ENCODE results near the gene IER2.

DNA sequence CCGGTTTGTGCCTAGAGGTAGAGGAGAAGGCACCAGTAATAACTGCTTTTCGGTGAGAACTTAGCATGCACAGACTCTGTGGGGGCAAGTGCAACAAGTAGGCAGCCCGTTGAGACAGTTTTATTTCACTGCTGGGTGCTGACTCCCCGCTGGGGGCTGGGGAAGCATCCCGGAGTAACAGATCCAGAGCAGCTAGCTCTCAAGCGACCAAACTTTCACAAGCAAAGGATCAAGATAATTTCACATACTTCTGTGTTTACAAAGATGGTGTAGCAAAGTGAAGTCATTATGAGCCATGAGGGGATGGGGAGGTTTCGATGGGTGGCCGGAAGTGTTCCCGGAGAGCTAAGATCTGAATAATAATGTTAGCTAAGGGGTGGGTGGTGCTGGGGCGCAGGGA, 29.4 kb upstream of the IER2 start:
- no peak for TF ChIP-seq POLR2AphosphoS5 (IDR thresholded peaks at IDR 0.05)
- TF ChIP-seq POLR2A (IDR thresholded peaks at IDR 0.05) = no peak

Measured in spleen (tissue), 3 donors.